Right cardiac atrium (tissue), 5 donors: Measurements from ENCODE around the gene SEPTIN11. TPM values are rescaled to one million over a fixed set of nuclear protein-coding genes. Genes with fewer than 3 reads are reported as not detected.
A peak's percentile ranks its signal among the peaks of the same experiment; 100 is the strongest.

Source experiments
- ATAC-seq, 2 donors: fragments of 200-7000 bp; cut with Tn5 transposase; one replicate each; pipeline versions ENCODE4 v1.8.0 to v1.9.1; 2020; ENCODE audit warnings: moderate library complexity in 2 of 2, mild to moderate bottlenecking in 1 of 2
- DNase-seq, 3 donors: peaks; one replicate each; pipeline ENCODE4 v3.0.0-alpha.2; 2020
- H3K27ac ChIP-seq: one replicate; pipeline ENCODE4 v1.5.1; 2013; ENCODE audit warnings: mild to moderate bottlenecking, low read length, control low read depth, moderate library complexity
- H3K27me3 ChIP-seq: one replicate; pipeline ENCODE4 v1.6.1; 2013; ENCODE audit not compliant: control insufficient read depth, insufficient read depth
- H3K4me1 ChIP-seq: one replicate; pipeline ENCODE4 v1.6.1; 2013; ENCODE audit warnings: low read length; ENCODE audit not compliant: control insufficient read depth, insufficient read depth
- H3K4me3 ChIP-seq: one replicate; pipeline ENCODE4 v1.5.1; 2013; ENCODE audit warnings: low read length, control low read depth
- H3K9me3 ChIP-seq: one replicate; pipeline ENCODE4 v1.6.1; 2013; ENCODE audit warnings: low read length; ENCODE audit not compliant: control insufficient read depth
- WGBS: extraction: QIAGEN DNeasy Blood & Tissue Kit; methylation state at CpG from one replicate; pipeline ENCODE4 v1.1.7; 2013; 5-methylcytosine and 5-hydroxymethylcytosine counted together
- intact Hi-C, 4 donors: fragments of 100-400 bp; cut with DNase I; formaldehyde crosslinking; loops; one replicate each; pipeline versions ENCODE4 v1.11.0 to v1.14.0; 2022 to 2023
- polyA plus RNA-seq: library from polyadenylated mRNA; stranded (reverse); fragments of 200-250 nt; gene quantifications from one replicate; pipeline ENCODE4 v1.2.3, GENCODE V29; 2013
- total RNA-seq, 4 donors: library from RNA; stranded (reverse); fragmentation: NEBNext Ultra II Directional; extraction: Animal tissue kit (Norgen Biotek cat#: 25700); gene quantifications; one replicate each; pipeline ENCODE4 v1.2.1, GENCODE V29; 2021
- donor health status: healthy with polysubstance abuse.
- donor health status: DM: no; HTN: yes; CAD: no.
- donor health status: DM: no; HTN: no; CAD: no.
- donor health status: DM: no; HTN: yes; CAD: no; lungs with severe emphysema.
- donor health status: DM: yes; HTN: yes; CAD: no.

Gene SEPTIN11
- total and polyA plus RNA-seq, 5 donors: 16.7 to 50.1 (median 32.3) TPM

DNA sequence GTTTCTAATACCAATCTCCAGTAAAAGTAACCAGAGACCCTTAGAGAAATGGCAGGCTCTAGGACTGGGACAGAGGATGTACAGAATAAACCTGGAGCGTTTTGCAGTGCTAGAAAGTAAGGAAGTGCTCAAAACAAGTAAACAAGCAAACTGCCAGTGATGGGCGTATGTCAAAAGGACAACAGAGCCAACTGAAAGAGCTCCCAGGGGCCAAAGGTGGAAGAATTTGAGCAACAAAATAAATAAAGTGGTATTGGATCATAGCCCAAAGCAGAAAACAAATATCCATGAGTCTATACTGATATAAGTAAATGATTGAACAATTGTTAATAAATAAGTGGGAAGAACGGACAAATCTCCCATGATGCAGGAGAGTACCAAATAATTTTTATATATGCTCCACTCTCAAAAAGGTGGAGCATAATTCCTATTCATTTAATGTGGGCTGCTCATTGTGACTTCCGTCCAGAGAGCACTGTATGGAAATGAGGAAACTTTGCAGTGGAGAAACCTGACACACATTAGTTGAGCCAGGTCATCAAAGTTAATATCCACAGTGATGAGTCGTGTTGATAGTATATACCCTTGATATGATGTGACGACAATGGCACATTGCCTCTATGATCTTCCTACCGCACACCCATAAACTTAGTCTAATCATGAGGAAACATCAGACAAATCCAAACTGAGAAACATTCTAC lies 17.8 kb upstream of the SEPTIN11 start:
- Histone ChIP-seq H3K27me3 (no peaks in the 10 kb centered on the region), H3K4me3 (no peak overlapping the region), H3K4me1 (no peaks in the 10 kb centered on the region), H3K9me3 (no peaks in the 10 kb centered on the region), H3K27ac (no peak overlapping the region)
- intact Hi-C loops: no loop called here
- WGBS: 87% methylated on average over 7 of the region's 7 CpGs
- ATAC-seq (no peak), DNase-seq (no peak)

DNA sequence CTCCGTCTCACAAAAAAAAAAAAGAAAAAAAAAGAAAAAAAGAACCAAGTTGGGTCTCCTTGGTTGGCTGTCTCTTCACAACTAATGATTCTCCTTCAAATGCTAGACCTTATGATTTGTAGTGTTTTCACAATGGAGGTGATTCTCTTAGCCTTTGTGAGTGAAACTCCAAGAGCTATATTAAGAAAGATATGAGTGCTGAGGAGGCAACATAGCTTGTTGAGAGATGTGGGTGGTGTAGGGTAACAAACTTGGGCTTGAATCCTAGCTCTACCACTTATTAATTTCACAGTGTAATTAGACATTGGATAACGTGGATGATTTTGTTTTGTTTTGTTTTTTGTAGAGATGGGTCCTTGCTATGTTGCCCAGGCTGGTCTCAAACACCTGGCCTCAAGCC lies 10.4 kb upstream of the SEPTIN11 start:
- H3K4me1 ChIP-seq: no peaks in the 10 kb centered on the region
- ATAC-seq (no peak), DNase-seq (no peak)
- no peak overlapping the region for H3K4me3 ChIP-seq
- H3K27ac ChIP-seq: no peak overlapping the region
- WGBS: 74% methylated on average over 2 of the region's 2 CpGs
- intact Hi-C loops: no loop called here
- no peaks in the 10 kb centered on the region for H3K9me3 ChIP-seq
- H3K27me3 ChIP-seq: no peaks in the 10 kb centered on the region

DNA sequence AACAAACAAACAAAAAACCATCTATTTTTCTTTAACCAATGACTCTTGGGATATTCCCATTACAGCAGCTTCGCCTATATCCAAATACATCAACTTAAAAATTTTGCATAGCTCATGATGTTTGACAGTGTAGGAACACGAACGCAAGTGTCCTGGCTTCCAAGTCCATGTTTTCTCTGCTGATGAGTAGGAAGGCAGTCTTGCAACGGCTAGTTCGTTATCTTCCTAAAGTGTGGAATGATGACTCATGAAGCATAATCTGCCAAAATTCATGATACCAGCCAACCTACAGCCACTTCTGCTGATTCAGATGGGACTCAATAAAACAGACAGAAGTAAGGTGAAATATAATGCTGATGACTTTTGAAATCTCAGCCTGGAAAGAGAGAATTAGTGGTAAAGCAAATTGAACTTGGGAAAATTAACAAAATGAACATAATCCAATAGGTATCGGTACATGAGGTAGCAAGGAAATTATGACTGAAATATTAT lies 6.4 kb upstream of the SEPTIN11 start:
- WGBS: 59% methylated on average over 6 of the region's 6 CpGs
- no peak overlapping the region for H3K27ac ChIP-seq
- intact Hi-C loops: no loop called here

DNA sequence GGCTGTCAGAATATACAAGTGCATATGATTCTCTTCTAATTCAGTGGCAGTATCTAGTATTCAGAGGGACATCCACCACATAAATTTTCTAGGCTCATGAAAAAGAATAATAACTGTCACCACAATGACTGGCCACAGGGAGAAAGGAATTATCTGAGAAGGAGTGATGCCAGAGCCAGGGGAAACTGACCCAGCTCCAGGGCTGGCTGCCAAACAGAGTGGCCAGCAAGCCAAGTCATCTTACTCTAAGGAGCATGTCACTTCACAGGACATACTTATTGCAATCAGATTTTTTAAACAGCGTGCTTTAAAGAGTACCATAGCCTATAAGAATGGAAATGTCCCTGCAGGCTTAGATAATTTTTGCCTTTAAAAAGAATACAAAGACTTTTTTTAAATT lies 5.8 kb upstream of the SEPTIN11 start:
- no peak for ATAC-seq
- H3K9me3 ChIP-seq: no peaks in the 10 kb centered on the region
- 47% methylated on average over 1 of the region's 1 CpG for WGBS
- no peaks in the 10 kb centered on the region for H3K4me1 ChIP-seq
- no peak overlapping the region for H3K4me3 ChIP-seq
- DNase-seq: peak; percentile 37 to 79 (median 72)
- H3K27ac ChIP-seq: no peak overlapping the region
- intact Hi-C loops: no loop called here
- no peaks in the 10 kb centered on the region for H3K27me3 ChIP-seq

More for the DNA sequence above, 6.4 kb upstream of the SEPTIN11 start:
- H3K4me3 ChIP-seq: no peak overlapping the region
- H3K27me3 ChIP-seq: no peaks in the 10 kb centered on the region
- H3K4me1 ChIP-seq: no peaks in the 10 kb centered on the region
- DNase-seq (no peak), ATAC-seq (peak; percentile 30 to 59)
- H3K9me3 ChIP-seq: no peaks in the 10 kb centered on the region

DNA sequence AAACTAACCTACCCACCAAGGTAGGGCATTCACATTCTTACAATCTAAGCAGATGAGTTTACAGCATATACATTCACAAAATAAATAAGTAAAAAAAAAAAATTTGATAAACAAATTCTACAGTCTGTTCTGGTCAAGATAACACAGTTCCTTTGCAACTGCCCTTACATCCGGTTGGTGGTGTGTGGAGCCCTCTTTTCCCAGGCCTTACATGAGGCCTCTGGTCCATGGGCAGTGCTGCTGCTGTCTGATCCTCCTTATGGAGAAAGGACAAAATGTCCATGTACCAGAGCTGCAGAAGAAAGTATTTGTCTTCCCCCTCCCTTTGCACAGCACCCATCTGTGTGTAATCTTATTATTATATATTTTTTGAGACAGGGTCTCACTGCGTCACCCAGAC lies 2.2 kb upstream of the SEPTIN11 start:
- no peaks in the 10 kb centered on the region for H3K9me3 ChIP-seq
- DNase-seq (peak in 1 of 3 donors; percentile 58), ATAC-seq (no peak)
- no peaks in the 10 kb centered on the region for H3K27me3 ChIP-seq
- no peak overlapping the region for H3K27ac ChIP-seq
- H3K4me1 ChIP-seq: no peaks in the 10 kb centered on the region
- no peak overlapping the region for H3K4me3 ChIP-seq
- intact Hi-C loops: no loop called here
- 72% methylated on average over 2 of the region's 2 CpGs for WGBS

DNA sequence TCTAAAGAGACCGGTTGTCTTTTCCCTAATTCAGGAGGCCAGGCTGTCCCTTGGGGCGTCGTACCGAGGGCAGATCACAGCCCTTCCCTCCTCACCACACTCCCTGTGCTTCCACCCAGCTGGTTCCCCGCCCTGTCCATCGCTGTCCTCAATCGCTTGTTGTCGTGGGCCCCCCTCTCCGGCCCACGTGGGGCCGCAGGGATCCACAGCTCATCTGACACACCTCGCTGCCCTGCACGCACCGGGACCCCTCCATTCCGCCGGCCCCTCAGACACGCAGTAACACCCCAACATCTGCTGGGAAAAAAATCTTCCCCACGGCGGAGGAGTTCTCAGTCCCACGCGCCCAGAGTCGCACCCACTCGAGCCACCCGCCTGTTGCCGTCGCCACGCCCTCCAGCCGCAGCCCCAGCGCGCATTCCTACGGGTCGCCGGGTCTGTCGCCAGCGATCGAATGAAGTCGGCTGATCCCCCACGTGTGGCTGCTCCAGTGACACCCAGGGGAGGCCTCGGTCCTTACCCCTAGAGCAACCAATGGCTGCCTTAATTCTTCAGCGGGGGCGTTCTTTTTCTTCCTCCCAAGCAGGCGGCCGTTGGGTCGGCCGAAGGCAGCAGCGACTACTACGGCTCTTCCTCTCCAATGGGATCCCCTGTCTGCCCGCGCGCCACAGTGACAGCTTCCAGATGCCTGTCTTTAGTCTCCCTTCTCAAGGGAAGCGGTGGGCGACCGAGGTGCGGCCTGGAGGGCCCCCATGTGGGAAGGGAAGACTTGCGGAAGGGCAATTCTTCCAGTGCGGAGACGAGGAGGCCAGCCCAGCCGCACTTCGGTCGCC lies 893 bp upstream of the SEPTIN11 start:
- intact Hi-C loops: no loop called here
- Histone ChIP-seq H3K9me3 (no peaks in the 10 kb centered on the region), H3K27ac (peak overlapping the region; percentile 59), H3K4me1 (no peaks in the 10 kb centered on the region), H3K4me3 (peak overlapping the region; percentile 68), H3K27me3 (no peaks in the 10 kb centered on the region)
- ATAC-seq (peak; percentile 67 to 76), DNase-seq (peak; percentile 76 to 89 (median 88))
- WGBS: 3% methylated on average over 60 of the region's 60 CpGs

DNA sequence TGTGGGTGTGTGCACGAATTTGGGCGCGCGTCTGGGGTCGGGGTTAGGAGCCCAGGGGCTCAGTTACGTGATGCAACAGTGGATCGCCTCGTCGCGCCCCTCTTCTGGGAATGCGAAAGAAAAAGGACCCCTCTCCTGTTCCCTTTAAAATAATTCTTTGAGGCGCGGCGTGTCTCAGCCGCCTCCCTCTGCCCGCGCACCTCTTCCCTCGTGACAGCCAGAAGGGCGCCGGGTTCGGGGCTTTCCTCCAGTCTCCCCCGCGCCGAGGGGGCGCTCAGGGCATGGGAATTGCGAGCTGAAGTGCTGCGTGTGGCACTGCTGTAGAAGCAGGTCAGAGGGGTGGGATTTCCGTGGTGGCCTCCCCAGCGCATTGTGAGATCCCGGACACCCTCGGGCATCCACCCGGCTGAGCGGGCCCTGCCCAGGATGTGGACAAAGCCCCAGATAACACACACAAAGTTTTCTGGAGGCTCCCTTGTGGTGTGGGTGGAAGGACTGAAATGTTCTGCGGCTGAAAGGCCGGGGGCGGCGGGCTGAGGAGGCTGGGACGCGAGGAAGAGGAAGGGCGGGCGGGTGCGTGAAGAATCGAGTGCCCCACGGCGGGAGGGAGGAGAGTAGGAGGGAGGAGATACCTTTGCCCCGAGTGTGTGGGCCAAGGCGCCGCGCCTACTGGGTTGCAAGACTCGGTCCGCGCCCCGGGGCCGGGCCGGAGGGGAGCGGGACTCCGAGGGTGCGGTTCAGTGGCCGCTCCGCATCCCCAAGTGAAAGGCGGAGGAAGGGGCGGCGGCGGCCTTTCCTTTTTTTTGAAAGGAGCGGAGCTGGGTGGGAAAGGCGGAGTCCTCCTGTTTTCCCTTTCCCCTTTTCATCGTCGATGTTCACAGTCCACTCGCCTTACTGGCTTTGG lies 752 bp downstream of the SEPTIN11 start:
- ATAC-seq (peak; percentile 29 to 36), DNase-seq (peak; percentile 69 to 86 (median 82))
- Histone ChIP-seq H3K4me3 (peak overlapping the region; percentile 68), H3K27me3 (no peaks in the 10 kb centered on the region), H3K27ac (peak overlapping the region; percentile 55), H3K4me1 (peaks cover 4% of the 10 kb centered on the region), H3K9me3 (no peaks in the 10 kb centered on the region)
- WGBS: under 1% methylated on average over 69 of the region's 69 CpGs
- intact Hi-C loops: loop anchor here in 1 of 4 donors (10.0 kb wide), 1 partner anchor 54 kb away; no protein-coding TSS in a partner anchor

DNA sequence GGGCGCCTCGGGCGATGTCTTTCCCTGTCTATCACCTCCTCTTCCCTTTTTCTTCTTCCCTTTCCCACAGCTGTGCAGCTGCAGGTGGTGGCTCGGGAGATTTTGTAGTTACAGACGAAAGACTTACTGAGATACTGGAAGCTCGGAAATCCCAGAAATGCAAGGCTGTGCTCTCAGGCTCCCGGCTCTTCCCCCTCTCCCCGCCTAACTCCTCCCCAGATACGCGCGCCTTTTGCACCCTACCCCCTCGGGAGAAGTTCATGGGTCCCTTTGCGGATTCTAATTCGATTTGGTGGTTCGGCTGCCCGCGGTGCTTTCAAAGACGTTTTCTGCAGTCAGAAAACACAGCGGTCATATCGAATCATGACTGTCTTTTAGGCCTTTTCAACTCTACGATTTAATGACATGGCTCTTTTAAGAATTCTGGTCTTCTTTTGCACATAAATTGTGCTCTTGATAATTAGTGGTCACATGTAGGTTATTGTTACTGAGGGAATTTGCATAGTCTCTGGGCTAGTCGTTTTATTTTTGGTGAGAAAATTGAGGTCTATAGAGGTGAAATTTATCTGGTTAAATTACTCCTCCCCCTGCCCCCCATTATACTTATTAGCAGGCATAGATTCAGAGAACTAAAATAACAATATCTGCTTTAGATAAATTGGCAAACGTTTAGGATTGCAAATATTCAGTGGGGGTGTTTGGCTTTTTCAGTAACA lies 1.6 kb downstream of the SEPTIN11 start:
- H3K9me3 ChIP-seq: no peaks in the 10 kb centered on the region
- WGBS: 7% methylated on average over 23 of the region's 23 CpGs
- peak overlapping the region; percentile 68 for H3K4me3 ChIP-seq
- peak in 1 of 3 donors; percentile 21 for DNase-seq
- peak overlapping the region; percentile 55 for H3K27ac ChIP-seq
- intact Hi-C loops: loop anchor here in 1 of 4 donors (10.0 kb wide), 1 partner anchor 54 kb away; no protein-coding TSS in a partner anchor
- H3K4me1 ChIP-seq: peaks cover 4% of the 10 kb centered on the region
- no peak for ATAC-seq
- no peaks in the 10 kb centered on the region for H3K27me3 ChIP-seq

DNA sequence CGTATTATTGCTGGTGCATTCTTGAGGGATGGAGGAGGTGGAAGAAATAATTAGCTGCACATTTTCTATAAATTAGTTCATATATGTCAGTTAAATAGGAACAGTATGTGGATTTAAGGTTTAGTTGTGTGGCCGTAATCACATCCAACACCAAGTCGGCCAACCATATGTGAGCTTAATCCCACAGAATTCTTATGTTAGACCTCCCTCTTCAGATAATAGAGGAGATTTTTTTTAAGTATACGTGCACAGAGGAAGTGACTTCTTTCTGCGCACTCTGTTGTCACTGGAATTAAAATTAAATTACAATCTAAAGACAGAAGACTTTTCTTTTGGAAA lies 2.1 kb downstream of the SEPTIN11 start:
- no peak for ATAC-seq
- Histone ChIP-seq H3K27ac (no peak overlapping the region), H3K27me3 (no peaks in the 10 kb centered on the region), H3K9me3 (no peaks in the 10 kb centered on the region), H3K4me3 (peak overlapping the region; percentile 68), H3K4me1 (peaks cover 4% of the 10 kb centered on the region)
- intact Hi-C loops: loop anchor here in 1 of 4 donors (10.0 kb wide), 1 partner anchor 53 kb away; no protein-coding TSS in a partner anchor
- DNase-seq: no peak
- WGBS: 61% methylated on average over 5 of the region's 5 CpGs

DNA sequence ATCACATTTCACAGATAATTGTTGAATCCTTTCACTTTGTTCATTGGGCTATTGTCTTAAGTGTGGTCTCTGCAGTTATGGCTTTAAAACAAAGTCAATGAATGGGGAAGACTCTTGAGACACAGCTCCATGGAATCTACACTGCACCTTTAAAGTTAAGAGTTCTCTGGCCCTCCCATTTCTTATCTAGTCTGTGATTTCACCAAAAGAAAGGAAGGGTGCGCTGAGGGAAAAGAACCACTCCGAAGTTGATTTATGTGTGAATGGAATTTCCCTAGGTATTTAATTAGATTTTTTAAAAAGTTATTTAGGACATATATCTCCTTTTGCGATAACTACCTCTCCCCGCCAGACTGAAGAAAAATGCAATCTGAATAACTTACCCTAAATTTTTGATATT lies 2.5 kb downstream of the SEPTIN11 start:
- ATAC-seq: no peak
- H3K4me3 ChIP-seq: no peak overlapping the region
- H3K4me1 ChIP-seq: peaks cover 4% of the 10 kb centered on the region
- no peak overlapping the region for H3K27ac ChIP-seq
- WGBS: 73% methylated on average over 4 of the region's 4 CpGs
- no peaks in the 10 kb centered on the region for H3K9me3 ChIP-seq
- intact Hi-C loops: loop anchor here in 1 of 4 donors (10.0 kb wide), 1 partner anchor 53 kb away; no protein-coding TSS in a partner anchor
- DNase-seq: no peak
- H3K27me3 ChIP-seq: no peaks in the 10 kb centered on the region
